SU-DHL-6 (cell line): ENCODE measurements around the gene SCD5.

Source experiments
- EZH2phosphoT487 ChIP-seq: fragments of 200-600 bp; sonication (generic), shearing (Covaris generic); conservative IDR thresholded peaks from 2 replicates; pipeline ENCODE4 v1.6.1; 2018; ENCODE audit warnings: mild to moderate bottlenecking, antibody characterized with exemption, low read length, moderate library complexity, mixed read lengths
- TF ChIP-seq, protein P1 (sequence below): fragments of 200-600 bp; sonication (generic); IDR thresholded peaks from one replicate; pipeline ENCODE4 v1.5.1; 2017; ENCODE audit warnings: antibody characterized with exemption, mild to moderate bottlenecking, low read length, moderate library complexity; ENCODE audit not compliant: insufficient read depth, poor library complexity, severe bottlenecking

GRCh38 chr4:82839624-82840023, 41.0 kb upstream of the SCD5 start:
- TF ChIP-seq, protein P1, sequence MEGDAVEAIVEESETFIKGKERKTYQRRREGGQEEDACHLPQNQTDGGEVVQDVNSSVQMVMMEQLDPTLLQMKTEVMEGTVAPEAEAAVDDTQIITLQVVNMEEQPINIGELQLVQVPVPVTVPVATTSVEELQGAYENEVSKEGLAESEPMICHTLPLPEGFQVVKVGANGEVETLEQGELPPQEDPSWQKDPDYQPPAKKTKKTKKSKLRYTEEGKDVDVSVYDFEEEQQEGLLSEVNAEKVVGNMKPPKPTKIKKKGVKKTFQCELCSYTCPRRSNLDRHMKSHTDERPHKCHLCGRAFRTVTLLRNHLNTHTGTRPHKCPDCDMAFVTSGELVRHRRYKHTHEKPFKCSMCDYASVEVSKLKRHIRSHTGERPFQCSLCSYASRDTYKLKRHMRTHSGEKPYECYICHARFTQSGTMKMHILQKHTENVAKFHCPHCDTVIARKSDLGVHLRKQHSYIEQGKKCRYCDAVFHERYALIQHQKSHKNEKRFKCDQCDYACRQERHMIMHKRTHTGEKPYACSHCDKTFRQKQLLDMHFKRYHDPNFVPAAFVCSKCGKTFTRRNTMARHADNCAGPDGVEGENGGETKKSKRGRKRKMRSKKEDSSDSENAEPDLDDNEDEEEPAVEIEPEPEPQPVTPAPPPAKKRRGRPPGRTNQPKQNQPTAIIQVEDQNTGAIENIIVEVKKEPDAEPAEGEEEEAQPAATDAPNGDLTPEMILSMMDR, result no peak
- TF ChIP-seq EZH2phosphoT487, result no peak
